Hematopoietic multipotent progenitor cell treated with erythropoietin and hydrocortisone succinate and interleukin-3 and kit ligand, for 15 days (in vitro differentiated cells): Measurements from ENCODE around the gene PFDN5.

Source experiments
- DNase-seq: peaks from one replicate; pipeline ENCODE4 v3.0.0-alpha.2; 2015; ENCODE audit warnings: low spot score

Gene PFDN5

GRCh38 chr12:53295070-53295890, at the start of gene PFDN5:
Gene PFDN5 (plus strand): TSS chr12:53295542. CDS start chr12:53295568, 26 bp downstream.
- peak; percentile 81 for DNase-seq

- DNase-seq = peak; percentile 82
Measured at GRCh38 chr12:53251477-53252348, 43.6 kb upstream of the PFDN5 start.

- DNase-seq = no peak
Measured at GRCh38 chr12:53252349-53252916, 42.9 kb upstream of the PFDN5 start.

- no peak for DNase-seq
Measured at GRCh38 chr12:53253298-53253697, 42.0 kb upstream of the PFDN5 start.

- no peak for DNase-seq
Measured at GRCh38 chr12:53254816-53255545, 40.4 kb upstream of the PFDN5 start.

- no peak for DNase-seq
Measured at GRCh38 chr12:53255996-53256395, 39.3 kb upstream of the PFDN5 start.

- DNase-seq = no peak
Measured at GRCh38 chr12:53258541-53259539, 36.5 kb upstream of the PFDN5 start.

GRCh38 chr12:53259891-53260290, 35.5 kb upstream of the PFDN5 start:
- DNase-seq = no peak

- DNase-seq = no peak
Measured at GRCh38 chr12:53265783-53266182, 29.6 kb upstream of the PFDN5 start.

GRCh38 chr12:53267306-53267998, 27.9 kb upstream of the PFDN5 start:
- DNase-seq = peak; percentile 70

GRCh38 chr12:53267999-53268629, 27.2 kb upstream of the PFDN5 start, which contains the start of gene ESPL1:
Gene ESPL1 (plus strand): TSS chr12:53268299. CDS start chr12:53268767, 468 bp downstream.
- DNase-seq = peak; percentile 82

GRCh38 chr12:53268630-53269562, 26.4 kb upstream of the PFDN5 start:
- DNase-seq = no peak

GRCh38 chr12:53274445-53274844, 20.9 kb upstream of the PFDN5 start:
- DNase-seq = no peak

- no peak for DNase-seq
Measured at GRCh38 chr12:53276511-53276910, 18.8 kb upstream of the PFDN5 start.

- DNase-seq = no peak
Measured at GRCh38 chr12:53277981-53278380, 17.4 kb upstream of the PFDN5 start.

- no peak for DNase-seq
Measured at GRCh38 chr12:53279283-53279869, 16.0 kb upstream of the PFDN5 start.

- DNase-seq = no peak
Measured at GRCh38 chr12:53279888-53280498, 15.3 kb upstream of the PFDN5 start.
